Trophoblast cell (in vitro differentiated cells and primary cell): Measurements from ENCODE around the gene DISC1.

Source experiments
- DNase-seq, 2 donors: peaks; one replicate each; pipeline ENCODE4 v3.0.0-alpha.2; 2016
- H2AFZ ChIP-seq: 2 replicates; pipeline ENCODE4 v1.6.1; 2013; ENCODE audit warnings: low read length, moderate library complexity, mild to moderate bottlenecking; ENCODE audit not compliant: insufficient read depth, poor library complexity
- H2AK5ac ChIP-seq: 2 replicates; pipeline ENCODE4 v1.6.1; 2013; ENCODE audit warnings: mild to moderate bottlenecking, low read length
- H2BK120ac ChIP-seq: 2 replicates; pipeline ENCODE4 v1.6.1; 2013; ENCODE audit warnings: low read length, mild to moderate bottlenecking, moderate library complexity; ENCODE audit not compliant: insufficient read depth, poor library complexity
- H2BK12ac ChIP-seq: 2 replicates; pipeline ENCODE4 v1.6.1; 2013; ENCODE audit warnings: mild to moderate bottlenecking, low read length, moderate library complexity
- H2BK5ac ChIP-seq: 2 replicates; pipeline ENCODE4 v1.6.1; 2013; ENCODE audit warnings: low read length, low read depth, moderate library complexity, mild to moderate bottlenecking; ENCODE audit not compliant: poor library complexity
- H3K14ac ChIP-seq: 2 replicates; pipeline ENCODE4 v1.6.1; 2013; ENCODE audit warnings: mild to moderate bottlenecking, low read length
- H3K18ac ChIP-seq: 2 replicates; pipeline ENCODE4 v1.6.1; 2013; ENCODE audit warnings: mild to moderate bottlenecking, low read length
- H3K23ac ChIP-seq: 2 replicates; pipeline ENCODE4 v1.6.1; 2013; ENCODE audit warnings: low read length
- H3K27ac ChIP-seq: 2 replicates; pipeline ENCODE4 v1.5.1; 2013; ENCODE audit warnings: low read depth, mild to moderate bottlenecking, inconsistent platforms, low read length, moderate library complexity
- H3K27me3 ChIP-seq: 2 replicates; pipeline ENCODE4 v1.6.1; 2013; ENCODE audit warnings: inconsistent platforms, mild to moderate bottlenecking, low read length, moderate library complexity; ENCODE audit not compliant: insufficient read depth
- H3K36me3 ChIP-seq, 2 experiments: 1 replicate in 1 of 2; 2 replicates in 1 of 2; pipeline ENCODE4 v1.6.1; 2013; ENCODE audit warnings: low read length in 2 of 2, mild to moderate bottlenecking in 2 of 2, moderate library complexity in 1 of 2; ENCODE audit not compliant: insufficient read depth in 2 of 2, control insufficient read depth in 1 of 2
- H3K4ac ChIP-seq: 2 replicates; pipeline ENCODE4 v1.6.1; 2013; ENCODE audit warnings: low read depth, mild to moderate bottlenecking, low read length, moderate library complexity
- H3K4me1 ChIP-seq, 2 experiments: 1 replicate in 1 of 2; 2 replicates in 1 of 2; pipeline ENCODE4 v1.6.1; 2013; ENCODE audit warnings: low read length in 2 of 2, mild to moderate bottlenecking in 2 of 2, moderate library complexity in 1 of 2; ENCODE audit not compliant: insufficient read depth in 2 of 2, control insufficient read depth in 1 of 2
- H3K4me2 ChIP-seq: 2 replicates; pipeline ENCODE4 v1.6.1; 2013; ENCODE audit warnings: inconsistent platforms, mild to moderate bottlenecking, low read length, moderate library complexity
- H3K4me3 ChIP-seq: 2 replicates; pipeline ENCODE4 v1.5.1; 2013; ENCODE audit warnings: mild to moderate bottlenecking, low read depth, low read length, inconsistent platforms
- H3K79me1 ChIP-seq: one replicate; pipeline ENCODE4 v1.6.1; 2013; ENCODE audit warnings: low read length
- H3K79me2 ChIP-seq: 2 replicates; pipeline ENCODE4 v1.6.1; 2013; ENCODE audit warnings: low read length, mild to moderate bottlenecking; ENCODE audit not compliant: control insufficient read depth, insufficient read depth, poor library complexity
- H3K9ac ChIP-seq: 2 replicates; pipeline ENCODE4 v1.6.1; 2013; ENCODE audit warnings: mild to moderate bottlenecking, low read length
- H3K9me3 ChIP-seq: 2 replicates; pipeline ENCODE4 v1.6.1; 2013; ENCODE audit warnings: low read depth, mild to moderate bottlenecking, control low read depth, inconsistent platforms, low read length; ENCODE audit not compliant: insufficient read depth
- H4K12ac ChIP-seq: 2 replicates; pipeline ENCODE4 v1.6.1; 2013; ENCODE audit warnings: low read depth, mild to moderate bottlenecking, low read length, moderate library complexity
- H4K8ac ChIP-seq: 2 replicates; pipeline ENCODE4 v1.6.1; 2013; ENCODE audit warnings: low read depth, mild to moderate bottlenecking, low read length, moderate library complexity
- H4K91ac ChIP-seq: one replicate; pipeline ENCODE4 v1.6.1; 2013; ENCODE audit warnings: low read depth, mild to moderate bottlenecking, low read length, moderate library complexity
- WGBS: extraction: QIAGEN DNeasy Blood & Tissue Kit; methylation state at CpG from one replicate; pipeline ENCODE4 v1.1.7; 2013; ENCODE audit warnings: missing lambda C conversion rate; ENCODE audit not compliant: insufficient read length, insufficient coverage; ENCODE audit errors: extremely low coverage; 5-methylcytosine and 5-hydroxymethylcytosine counted together

Gene DISC1

GRCh38 chr1:231626951-231627614 lies 493 bp downstream of the DISC1 start:
- no peak overlapping the region for H3K27ac ChIP-seq
- peak overlapping the region; percentile 70 for H2AFZ ChIP-seq
- H4K12ac ChIP-seq: peak overlapping the region; percentile 84
- H3K14ac ChIP-seq: peak overlapping the region; percentile 87
- H3K79me2 ChIP-seq: peaks cover 5% of the 10 kb centered on the region
- H3K4ac ChIP-seq: peak overlapping the region; percentile 48
- no peaks in the 10 kb centered on the region for H3K27me3 ChIP-seq
- no peaks in the 10 kb centered on the region for H3K36me3 ChIP-seq
- no peak overlapping the region for H2AK5ac ChIP-seq
- H2BK120ac ChIP-seq: peak overlapping the region; percentile 58
- peak overlapping the region; percentile 86 for H3K4me2 ChIP-seq
- WGBS: no CpG with 5 or more reads among the region's 49 CpGs
- H3K9me3 ChIP-seq: no peaks in the 10 kb centered on the region
- H2BK5ac ChIP-seq: peak overlapping the region; percentile 24
- DNase-seq: peak; percentile 30 to 61
- peaks cover 6% of the 10 kb centered on the region for H3K79me1 ChIP-seq
- peak overlapping the region; percentile 82 for H4K8ac ChIP-seq
- H3K9ac ChIP-seq: peak overlapping the region; percentile 61
- H2BK12ac ChIP-seq: peak overlapping the region; percentile 55
- H3K4me3 ChIP-seq: peak overlapping the region; percentile 81
- H3K18ac ChIP-seq: peak overlapping the region; percentile 81
- H3K4me1 ChIP-seq: peaks cover 0 to 5% of the 10 kb centered on the region in 2 experiments
- H4K91ac ChIP-seq: peak overlapping the region; percentile 84
- H3K23ac ChIP-seq: no peak overlapping the region

GRCh38 chr1:231628207-231628876 lies 1.8 kb downstream of the DISC1 start:
- no peaks in the 10 kb centered on the region for H3K36me3 ChIP-seq
- no peak overlapping the region for H3K14ac ChIP-seq
- H3K79me1 ChIP-seq: peaks cover 6% of the 10 kb centered on the region
- no peak overlapping the region for H3K4me3 ChIP-seq
- no peak overlapping the region for H4K91ac ChIP-seq
- H3K9me3 ChIP-seq: no peaks in the 10 kb centered on the region
- WGBS: no CpG with 5 or more reads among the region's 5 CpGs
- H2BK5ac ChIP-seq: no peak overlapping the region
- H3K4ac ChIP-seq: no peak overlapping the region
- H3K18ac ChIP-seq: no peak overlapping the region
- H2BK12ac ChIP-seq: no peak overlapping the region
- no peak overlapping the region for H2AFZ ChIP-seq
- H2BK120ac ChIP-seq: no peak overlapping the region
- H4K12ac ChIP-seq: no peak overlapping the region
- DNase-seq: peak in 1 of 2 donors; percentile 41
- no peak overlapping the region for H3K4me2 ChIP-seq
- no peak overlapping the region for H3K9ac ChIP-seq
- H4K8ac ChIP-seq: no peak overlapping the region
- H3K23ac ChIP-seq: no peak overlapping the region
- H3K27me3 ChIP-seq: no peaks in the 10 kb centered on the region
- H3K27ac ChIP-seq: no peak overlapping the region
- H2AK5ac ChIP-seq: no peak overlapping the region
- H3K79me2 ChIP-seq: peaks cover 5% of the 10 kb centered on the region
- peaks cover 0 to 5% of the 10 kb centered on the region in 2 experiments for H3K4me1 ChIP-seq

GRCh38 chr1:231629132-231629531 lies 2.5 kb downstream of the DISC1 start:
- Histone ChIP-seq H3K4me2 (no peak overlapping the region), H3K79me2 (peaks cover 5% of the 10 kb centered on the region), H2BK12ac (no peak overlapping the region), H3K4me1 (peaks cover 0 to 5% of the 10 kb centered on the region in 2 experiments), H2BK5ac (no peak overlapping the region), H3K27ac (no peak overlapping the region), H3K9ac (no peak overlapping the region), H4K12ac (no peak overlapping the region), H2AK5ac (no peak overlapping the region), H4K8ac (no peak overlapping the region), H3K4me3 (no peak overlapping the region), H3K79me1 (peaks cover 6% of the 10 kb centered on the region), H3K4ac (no peak overlapping the region), H3K36me3 (no peaks in the 10 kb centered on the region), H3K9me3 (no peaks in the 10 kb centered on the region), H3K23ac (no peak overlapping the region), H3K14ac (no peak overlapping the region), H4K91ac (no peak overlapping the region), H2AFZ (no peak overlapping the region), H2BK120ac (no peak overlapping the region), H3K18ac (no peak overlapping the region), H3K27me3 (no peaks in the 10 kb centered on the region)
- no CpG with 5 or more reads among the region's 6 CpGs for WGBS
- DNase-seq: peak in 1 of 2 donors; percentile 18

- no peaks in the 10 kb centered on the region for H3K27me3 ChIP-seq
- peaks cover 5% of the 10 kb centered on the region for H3K79me2 ChIP-seq
- no peak overlapping the region for H2BK120ac ChIP-seq
- no peak overlapping the region for H3K27ac ChIP-seq
- no peak overlapping the region for H2AK5ac ChIP-seq
- WGBS: no CpG with 5 or more reads among the region's 10 CpGs
- no peaks in the 10 kb centered on the region for H3K9me3 ChIP-seq
- no peak overlapping the region for H4K8ac ChIP-seq
- no peak overlapping the region for H3K9ac ChIP-seq
- H3K23ac ChIP-seq: no peak overlapping the region
- no peaks in the 10 kb centered on the region for H3K36me3 ChIP-seq
- DNase-seq: peak; percentile 30 to 87
- H3K4ac ChIP-seq: no peak overlapping the region
- H3K79me1 ChIP-seq: peaks cover 6% of the 10 kb centered on the region
- H4K12ac ChIP-seq: no peak overlapping the region
- H2AFZ ChIP-seq: no peak overlapping the region
- H2BK12ac ChIP-seq: no peak overlapping the region
- peaks cover 0 to 5% of the 10 kb centered on the region in 2 experiments for H3K4me1 ChIP-seq
- no peak overlapping the region for H3K14ac ChIP-seq
- H3K4me2 ChIP-seq: no peak overlapping the region
- no peak overlapping the region for H2BK5ac ChIP-seq
- H3K18ac ChIP-seq: no peak overlapping the region
- no peak overlapping the region for H3K4me3 ChIP-seq
- no peak overlapping the region for H4K91ac ChIP-seq
These were observed 4.1 kb downstream of the DISC1 start for GRCh38 chr1:231630558-231631205.
